PC-9 (cell line): ENCODE measurements around the gene CYTH3. TPM values are rescaled to one million over a fixed set of nuclear protein-coding genes. Genes with fewer than 3 reads are reported as not detected.

Source experiments
- BruUV-seq: library from RNA; stranded (reverse); fragments of 400-500 nt; replicated peaks from 2 replicates; lab custom pipeline; 2021; lab: Mats Ljungman, UMichigan
- CTCF ChIA-PET: fragments of 300-600 bp; sonication (Branson Sonifier 250); formaldehyde crosslinking; loops from one replicate; lab custom pipeline; 2022; ENCODE audit warnings: antibody characterized with exemption; lab: Charles Lee
- POLR2A ChIA-PET: fragments of 300-600 bp; sonication (Branson Sonifier 250); formaldehyde crosslinking; loops from one replicate; lab custom pipeline; 2022; ENCODE audit warnings: antibody characterized with exemption; ENCODE audit not compliant: unreplicated experiment; lab: Charles Lee
- DNase-seq, 2 experiments: peaks; one replicate each; pipeline versions ENCODE4 v3.0.0 to v3.0.0-alpha.2; 2015 to 2022; ENCODE audit warnings: mixed read lengths in 1 of 2
- H2AFZ ChIP-seq: fragments of 200-600 bp; sonication (generic); 2 replicates; pipeline ENCODE4 v1.8.1; 2017; ENCODE audit warnings: antibody characterized with exemption
- H3F3A ChIP-seq: fragments of 200-600 bp; sonication (generic); 2 replicates; pipeline ENCODE4 v1.8.1; 2017; ENCODE audit warnings: antibody characterized with exemption, mild to moderate bottlenecking, low read depth; ENCODE audit not compliant: insufficient read depth
- H3K27ac ChIP-seq: fragments of 200-600 bp; sonication (generic); 2 replicates; pipeline ENCODE4 v1.6.1; 2016; ENCODE audit warnings: mixed run types
- H3K27me3 ChIP-seq: fragments of 200-600 bp; sonication (generic); 2 replicates; pipeline ENCODE4 v1.6.1; 2016; ENCODE audit warnings: low read depth, mixed run types; ENCODE audit not compliant: insufficient read depth
- H3K36me3 ChIP-seq: fragments of 200-600 bp; sonication (generic); 2 replicates; pipeline ENCODE4 v1.6.1; 2016; ENCODE audit warnings: low read depth, mixed run types
- H3K4me1 ChIP-seq: fragments of 200-600 bp; sonication (generic); replicated peaks from 2 replicates; pipeline ENCODE4 v1.6.1; 2016; ENCODE audit warnings: mixed run types; ENCODE audit not compliant: insufficient read depth
- H3K4me2 ChIP-seq: fragments of 200-600 bp; sonication (generic); 2 replicates; pipeline ENCODE4 v1.6.1; 2017; ENCODE audit warnings: mixed run types
- H3K4me3 ChIP-seq: fragments of 200-600 bp; sonication (generic); 2 replicates; pipeline ENCODE4 v1.6.1; 2016; ENCODE audit warnings: mixed run types
- H3K79me2 ChIP-seq: fragments of 200-600 bp; sonication (generic); 2 replicates; pipeline ENCODE4 v1.6.1; 2017; ENCODE audit warnings: low read depth, mixed run types
- H3K9me2 ChIP-seq: fragments of 200-600 bp; sonication (generic); 2 replicates; pipeline ENCODE4 v1.8.1; 2017; ENCODE audit warnings: mild to moderate bottlenecking; ENCODE audit not compliant: insufficient read depth
- H3K9me3 ChIP-seq: fragments of 200-600 bp; sonication (generic); 2 replicates; pipeline ENCODE4 v1.8.1; 2016; ENCODE audit warnings: low read depth; ENCODE audit not compliant: insufficient read depth
- H4K20me1 ChIP-seq: fragments of 200-600 bp; sonication (generic); 2 replicates; pipeline ENCODE4 v1.8.1; 2017; ENCODE audit not compliant: insufficient read depth
- CTCF ChIP-seq: fragments of 200-600 bp; sonication (generic); conservative IDR thresholded peaks from 2 replicates; pipeline ENCODE4 v1.6.1; 2017; ENCODE audit warnings: mixed run types, antibody characterized with exemption, mild to moderate bottlenecking, moderate library complexity
- EZH2 ChIP-seq: fragments of 200-600 bp; sonication (generic); IDR thresholded peaks from 2 replicates; pipeline ENCODE4 v1.8.0; 2017; ENCODE audit warnings: antibody characterized with exemption, low read depth
- intact Hi-C: fragments of 100-400 bp; cut with micrococcal nuclease; formaldehyde crosslinking; loops from one replicate; pipeline ENCODE4 v1.10.0; 2022; ENCODE audit not compliant: unreplicated experiment
- total RNA-seq: library from RNA; stranded (reverse); gene quantifications from 2 replicates; pipeline ENCODE4 v1.2.3, GENCODE V29; 2021

Gene CYTH3
- total RNA-seq, 1 experiment from 2014 or later = 84.4 TPM

GRCh38 chr7:6179620-6180343 is 92.6 kb downstream of the CYTH3 start:
- Histone ChIP-seq H3K27me3 (no peaks in the 10 kb centered on the region), H3K4me2 (no peak overlapping the region), H3K4me1 (peaks cover 38% of the 10 kb centered on the region), H4K20me1 (no peaks in the 10 kb centered on the region), H3K36me3 (no peaks in the 10 kb centered on the region), H3K27ac (no peak overlapping the region), H3K4me3 (no peak overlapping the region), H3K9me2 (no peaks in the 10 kb centered on the region), H3K9me3 (no peaks in the 10 kb centered on the region), H2AFZ (no peak overlapping the region), H3F3A (peaks cover 24% of the 10 kb centered on the region), H3K79me2 (no peaks in the 10 kb centered on the region)
- CTCF ChIA-PET = no interaction called here
- intact Hi-C loops = loop anchor here (5.0 kb wide), 2 partner anchors 93 to 143 kb away; partner anchors contain the start of gene CYTH3
- BruUV-seq = no TSS peak
- no peak for DNase-seq
- POLR2A ChIA-PET = no interaction called here
- TF ChIP-seq EZH2 = no peak
- no peak for TF ChIP-seq CTCF

- ChIA-PET POLR2A (no interaction called here), CTCF (no interaction called here)
- Histone ChIP-seq H3K27ac (no peak overlapping the region), H3K4me1 (peaks cover 39% of the 10 kb centered on the region), H2AFZ (no peak overlapping the region), H3K9me3 (no peaks in the 10 kb centered on the region), H4K20me1 (no peaks in the 10 kb centered on the region), H3K36me3 (no peaks in the 10 kb centered on the region), H3K4me2 (no peak overlapping the region), H3K9me2 (no peaks in the 10 kb centered on the region), H3K27me3 (no peaks in the 10 kb centered on the region), H3K79me2 (no peaks in the 10 kb centered on the region), H3K4me3 (no peak overlapping the region), H3F3A (peaks cover 24% of the 10 kb centered on the region)
- intact Hi-C loops = loop anchor here (5.0 kb wide), 2 partner anchors 94 to 144 kb away; partner anchors contain the start of gene CYTH3
- no peak for TF ChIP-seq CTCF
- no peak for TF ChIP-seq EZH2
- no TSS peak for BruUV-seq
- no peak for DNase-seq
These were observed 94.0 kb downstream of the CYTH3 start for GRCh38 chr7:6178298-6179029.

GRCh38 chr7:6175645-6176044 is 96.8 kb downstream of the CYTH3 start:
- H3K9me2 ChIP-seq = no peaks in the 10 kb centered on the region
- peaks cover 39% of the 10 kb centered on the region for H3K4me1 ChIP-seq
- no peak overlapping the region for H2AFZ ChIP-seq
- H3K36me3 ChIP-seq = no peaks in the 10 kb centered on the region
- no peak overlapping the region for H3K4me3 ChIP-seq
- no peaks in the 10 kb centered on the region for H4K20me1 ChIP-seq
- BruUV-seq = no TSS peak
- no peaks in the 10 kb centered on the region for H3K79me2 ChIP-seq
- ChIA-PET CTCF (no interaction called here), POLR2A (no interaction called here)
- no peaks in the 10 kb centered on the region for H3K9me3 ChIP-seq
- H3K27ac ChIP-seq = peak overlapping the region; percentile 49
- no peak for TF ChIP-seq CTCF
- TF ChIP-seq EZH2 = no peak
- peak overlapping the region; percentile 41 for H3K4me2 ChIP-seq
- DNase-seq = peak; percentile 69 to 84
- intact Hi-C loops = loop anchor here (5.0 kb wide), 2 partner anchors 97 to 147 kb away; partner anchors contain the start of gene CYTH3
- no peaks in the 10 kb centered on the region for H3K27me3 ChIP-seq
- peaks cover 24% of the 10 kb centered on the region for H3F3A ChIP-seq
